Kidney (tissue), 14 donors: ENCODE measurements around the gene FOSL2. TPM values are rescaled to one million over a fixed set of nuclear protein-coding genes. Genes with fewer than 3 reads are reported as not detected.

ENCODE experiments used
- DNase-seq, 5 donors: peaks; one replicate each; pipeline ENCODE4 v3.0.0-alpha.2; 2013 to 2020
- FAIRE-seq: peaks from 2 replicates; lab custom pipeline; 2012; peaks lifted over from hg19 to GRCh38; lab: Jason Lieb, UNC
- H3K27ac ChIP-seq, 2 donors: one replicate each; pipeline ENCODE4 v1.7.0; 2013; ENCODE audit warnings: low read depth in 2 of 2, low read length in 2 of 2, inconsistent platforms in 1 of 2
- H3K27me3 ChIP-seq: one replicate; pipeline ENCODE4 v1.7.1; 2013; ENCODE audit warnings: low read length, inconsistent platforms; ENCODE audit not compliant: control insufficient read depth, insufficient read depth
- H3K36me3 ChIP-seq, 3 donors: one replicate each; pipeline versions ENCODE4 v1.7.0 to v1.7.1; 2013; ENCODE audit warnings: low read length in 3 of 3, control low read depth in 1 of 3, inconsistent platforms in 1 of 3; ENCODE audit not compliant: insufficient read depth in 3 of 3, control insufficient read depth in 2 of 3
- H3K4me1 ChIP-seq, 3 donors: one replicate each; pipeline versions ENCODE4 v1.7.0 to v1.7.1; 2013; ENCODE audit warnings: low read length in 3 of 3, inconsistent platforms in 1 of 3, low read depth in 1 of 3; ENCODE audit not compliant: control insufficient read depth in 2 of 3, insufficient read depth in 2 of 3
- H3K4me3 ChIP-seq, 3 donors: one replicate each; pipeline versions ENCODE4 v1.7.0 to v1.8.1; 2013; ENCODE audit warnings: low read length in 3 of 3, control low read depth in 1 of 3, inconsistent platforms in 1 of 3
- H3K9ac ChIP-seq, 3 donors: one replicate each; pipeline versions ENCODE4 v1.7.0 to v1.7.1; 2013; ENCODE audit warnings: low read length in 3 of 3, control low read depth in 1 of 3, inconsistent platforms in 1 of 3
- H3K9me3 ChIP-seq, 3 donors: one replicate each; pipeline versions ENCODE4 v1.7.0 to v1.7.1; 2013; ENCODE audit warnings: low read length in 3 of 3, control low read depth in 1 of 3, inconsistent platforms in 1 of 3; ENCODE audit not compliant: control insufficient read depth in 2 of 3, insufficient read depth in 1 of 3
- CTCF ChIP-seq: IDR thresholded peaks from 3 replicates; pipeline ENCODE4 v1.5.1; 2012; ENCODE audit warnings: mild to moderate bottlenecking, moderate library complexity, borderline replicate concordance; ENCODE audit not compliant: insufficient read depth; ENCODE audit errors: extremely low read depth
- intact Hi-C: fragments of 100-400 bp; cut with DNase I; formaldehyde crosslinking; loops from one replicate; pipeline ENCODE4 v1.11.1; 2022
- polyA plus RNA-seq: library from polyadenylated mRNA; stranded (reverse); fragments of 350-450 nt; fragmentation: Illumina TruSeq; extraction: RNeasy Lipid Tissue Mini Kit (QIAGEN cat#74804); gene quantifications from one replicate; pipeline ENCODE4 v1.2.3, GENCODE V29; 2014; ENCODE audit warnings: low read depth, low replicate concordance; ENCODE audit not compliant: insufficient read depth
- total RNA-seq: library from RNA; stranded (reverse); fragmentation: NEBNext Ultra II Directional; extraction: Animal tissue kit (Norgen Biotek cat#: 25700); gene quantifications from one replicate; pipeline ENCODE4 v1.2.1, GENCODE V29; 2021
- donor health status: control.
- donor health status: control.
- donor health status: control.
- donor health status: control.
- donor health status: control.
- donor health status: DM: yes; HTN: yes; CAD: no.
- donor health status: Normal renal cell carcinoma (clear cell type).

The FOSL2 gene
- total and polyA plus RNA-seq, 2 donors from 2014 or later = 20.6 to 149 TPM

GRCh38 chr2:28428486-28428885 is 35.8 kb downstream of the FOSL2 start:
- DNase-seq (no peak), FAIRE-seq (no peak)
- Histone ChIP-seq H3K4me3 (no peak overlapping the region), H3K27ac (no peak overlapping the region), H3K9me3 (no peaks in the 10 kb centered on the region), H3K27me3 (no peaks in the 10 kb centered on the region), H3K36me3 (no peaks in the 10 kb centered on the region), H3K9ac (no peak overlapping the region), H3K4me1 (no peaks in the 10 kb centered on the region)
- no peak for TF ChIP-seq CTCF
- intact Hi-C loops = no loop called here

- intact Hi-C loops = no loop called here
- Histone ChIP-seq H3K9me3 (peaks cover 0 to 6% (median 0%) of the 10 kb centered on the region in 3 donors), H3K9ac (no peak overlapping the region), H3K27ac (no peak overlapping the region), H3K4me1 (no peaks in the 10 kb centered on the region), H3K27me3 (no peaks in the 10 kb centered on the region), H3K36me3 (no peaks in the 10 kb centered on the region), H3K4me3 (no peak overlapping the region)
- DNase-seq (no peak), FAIRE-seq (no peak)
- no peak for TF ChIP-seq CTCF
These were observed 37.1 kb downstream of the FOSL2 start for GRCh38 chr2:28429636-28430376.

GRCh38 chr2:28430377-28430765 is 37.7 kb downstream of the FOSL2 start:
- Histone ChIP-seq H3K4me3 (no peak overlapping the region), H3K4me1 (peaks cover 0 to 4% (median 3%) of the 10 kb centered on the region in 3 donors), H3K9me3 (peaks cover 0 to 6% (median 0%) of the 10 kb centered on the region in 3 donors), H3K36me3 (no peaks in the 10 kb centered on the region), H3K27ac (no peak overlapping the region), H3K9ac (no peak overlapping the region), H3K27me3 (no peaks in the 10 kb centered on the region)
- DNase-seq = no peak
- no peak for FAIRE-seq
- intact Hi-C loops = no loop called here
- no peak for TF ChIP-seq CTCF
